Measurements from ENCODE around the gene RGPD4.
"Not testable (repeated sequence)": the region's sequence is repeated elsewhere in the genome, so short reads cannot be mapped to it uniquely, and the experiment has no call there.

The RGPD4 gene

DNA sequence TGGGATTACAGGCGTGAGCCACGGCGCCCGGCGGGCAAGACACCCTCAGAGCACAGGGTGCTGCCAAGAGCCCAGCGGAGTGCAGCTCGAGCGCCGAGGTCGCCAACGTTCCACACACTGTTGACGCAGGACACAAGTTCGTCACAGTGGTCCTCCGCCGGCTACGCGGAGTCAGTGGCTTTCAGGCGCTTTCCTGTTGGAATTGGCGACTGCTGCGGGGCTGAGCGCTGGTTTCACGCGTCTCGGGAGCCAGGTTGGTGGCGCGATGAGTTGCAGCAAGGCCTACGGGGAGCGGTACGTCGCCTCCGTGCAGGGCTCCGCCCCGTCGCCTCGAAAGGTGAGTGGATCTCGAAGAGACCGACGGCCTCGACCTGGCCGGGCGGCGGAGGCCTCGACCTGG is at the start of gene RGPD4:
TSS of gene RGPD4 (plus strand) at position 144 of the 400 bp plus-strand sequence. CDS start at position 266, 122 bp downstream.
- DNase-seq (ENCODE audit: low spot score) = not testable (repeated sequence)

DNA sequence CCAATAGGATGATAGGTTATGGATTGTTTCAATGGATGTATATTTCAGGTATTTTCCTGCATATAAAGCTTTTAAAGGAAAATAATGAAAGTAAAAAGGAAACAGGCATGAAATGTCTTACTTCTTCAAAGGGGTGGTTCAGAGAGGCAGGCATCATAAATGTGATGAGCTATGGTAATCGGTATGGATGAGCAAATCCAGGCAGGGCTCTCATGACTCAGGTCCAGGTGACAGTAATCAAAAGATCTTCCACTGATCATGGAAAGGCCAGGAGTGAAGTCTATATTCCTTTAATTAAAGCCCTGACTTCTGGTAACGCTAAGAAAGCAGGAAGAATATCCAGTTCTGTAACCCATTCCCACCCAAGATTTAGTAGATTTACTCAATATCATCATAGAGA is 48.7 kb upstream of the RGPD4 start:
- no peak for DNase-seq (ENCODE audit: low spot score)

DNA sequence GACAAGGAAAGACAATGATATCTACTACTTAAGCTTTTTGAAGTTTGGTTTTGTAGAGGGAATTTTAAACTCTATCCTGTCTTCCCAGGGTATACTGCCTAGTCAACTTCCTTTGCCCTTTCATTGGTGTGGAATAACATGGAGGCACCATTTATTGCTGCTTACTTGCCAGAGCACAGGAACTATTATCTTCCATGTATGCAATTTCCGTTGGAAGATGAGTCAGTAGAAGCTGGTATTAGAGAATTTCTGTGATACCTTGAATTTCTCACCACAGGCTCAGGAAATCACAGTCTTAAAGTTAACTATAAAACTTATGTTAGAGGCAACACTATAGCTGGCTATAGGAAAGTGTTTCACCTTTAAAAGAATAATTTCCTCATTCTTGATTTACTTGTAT is 40.9 kb upstream of the RGPD4 start:
- no peak for DNase-seq (ENCODE audit: low spot score)

GRCh38 chr2:107790837-107791236 is 35.9 kb upstream of the RGPD4 start:
- DNase-seq (ENCODE audit: low spot score) = no peak

DNA sequence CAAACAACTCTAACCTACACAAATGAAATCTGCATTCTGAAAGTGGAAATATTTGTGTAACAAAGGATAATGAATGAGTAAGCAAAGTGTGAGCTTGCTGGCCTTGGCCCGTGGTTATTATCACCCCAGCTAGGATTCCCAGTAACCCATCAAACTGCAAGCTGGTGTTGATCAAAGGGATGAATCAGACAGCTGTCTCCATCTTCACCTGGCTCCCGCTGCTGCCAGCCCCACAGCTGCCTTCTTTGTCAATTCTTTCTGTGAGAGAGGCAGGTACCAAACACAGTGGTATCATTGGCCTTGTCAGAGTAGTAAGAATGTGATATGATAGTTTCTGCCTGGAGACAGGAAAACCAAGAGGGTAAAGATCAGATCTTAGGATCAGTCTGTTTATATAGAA is 25.2 kb upstream of the RGPD4 start:
- no peak for DNase-seq (ENCODE audit: low spot score)

DNA sequence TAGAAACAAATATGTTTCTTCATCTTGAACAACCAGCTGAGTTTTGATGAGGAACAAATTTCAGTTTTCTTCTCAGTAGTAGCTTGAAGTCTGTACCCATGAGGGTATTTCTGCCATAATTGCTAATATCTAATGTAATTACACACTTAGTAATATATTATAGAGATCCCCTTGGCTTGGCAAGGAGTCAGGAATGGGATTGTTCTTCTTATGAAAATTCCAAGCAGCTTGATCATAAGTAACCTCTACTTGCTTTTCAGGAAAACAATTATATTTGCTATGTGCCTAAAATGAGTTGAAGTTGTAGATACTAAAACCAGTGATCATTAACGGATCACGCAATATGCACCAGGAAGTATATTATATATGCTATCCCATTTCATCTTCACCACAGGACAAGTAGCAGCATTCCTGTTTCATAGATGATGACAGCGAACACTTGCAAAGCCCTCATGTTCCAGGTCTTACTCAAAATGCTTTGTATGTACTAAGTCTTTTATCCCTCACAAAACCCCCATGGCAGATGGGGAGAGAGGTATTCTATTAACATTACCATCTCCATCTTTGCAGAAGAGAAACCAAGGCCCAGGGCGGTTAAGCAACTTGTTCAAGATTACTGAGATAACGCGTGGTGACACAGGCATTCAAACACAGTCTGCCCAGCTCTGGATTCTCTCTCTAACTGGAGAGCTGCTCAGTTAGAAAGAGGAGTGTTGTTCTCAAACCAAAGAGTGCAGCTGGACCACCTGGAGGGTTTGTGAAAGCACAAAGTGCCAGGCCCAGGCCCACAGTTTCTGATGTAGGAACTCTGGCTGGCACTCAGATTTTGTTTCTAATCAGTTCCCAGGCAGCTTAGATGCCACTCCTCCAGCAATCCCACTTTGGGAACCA is 21.8 kb upstream of the RGPD4 start:
- DNase-seq (ENCODE audit: low spot score) = no peak

DNA sequence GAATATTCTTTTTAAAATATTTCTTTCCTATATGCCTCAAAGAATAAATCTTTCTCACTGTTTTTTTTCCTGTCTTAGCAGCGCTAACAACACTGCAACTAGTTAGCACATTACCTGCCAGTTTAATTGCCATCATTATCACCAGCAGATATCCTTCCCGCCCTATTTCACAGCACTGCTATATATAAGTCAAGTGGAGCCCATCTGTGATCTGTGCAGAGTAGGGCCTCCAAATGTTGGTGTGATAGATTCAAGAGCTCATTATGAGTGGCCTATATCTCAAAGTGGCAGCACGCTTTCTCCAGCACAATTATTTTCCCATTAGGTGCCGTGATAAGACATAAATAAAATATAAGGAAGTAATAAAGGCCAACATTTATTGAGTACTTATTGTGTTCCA is 19.8 kb upstream of the RGPD4 start:
- DNase-seq (ENCODE audit: low spot score) = no peak

DNA sequence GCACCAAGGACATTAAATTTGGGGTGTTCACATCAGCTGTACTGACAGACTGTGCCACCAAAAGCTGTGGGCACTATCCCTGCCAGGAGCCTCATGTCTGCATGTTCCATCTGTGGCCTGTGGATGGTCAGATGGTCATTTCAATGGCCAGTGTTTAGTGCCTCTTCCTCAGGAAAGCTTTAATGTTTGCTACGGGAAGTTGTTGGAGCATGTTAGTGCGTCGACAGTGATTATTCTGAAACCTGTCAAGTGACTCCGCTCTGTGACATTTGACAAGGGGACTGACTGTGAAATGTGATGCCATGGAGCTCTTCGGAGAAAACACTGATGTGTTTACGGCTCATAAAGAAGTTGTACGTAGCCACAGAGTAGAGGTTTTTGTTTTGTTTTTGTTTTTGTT is 18.7 kb upstream of the RGPD4 start:
- DNase-seq (ENCODE audit: low spot score) = no peak

DNA sequence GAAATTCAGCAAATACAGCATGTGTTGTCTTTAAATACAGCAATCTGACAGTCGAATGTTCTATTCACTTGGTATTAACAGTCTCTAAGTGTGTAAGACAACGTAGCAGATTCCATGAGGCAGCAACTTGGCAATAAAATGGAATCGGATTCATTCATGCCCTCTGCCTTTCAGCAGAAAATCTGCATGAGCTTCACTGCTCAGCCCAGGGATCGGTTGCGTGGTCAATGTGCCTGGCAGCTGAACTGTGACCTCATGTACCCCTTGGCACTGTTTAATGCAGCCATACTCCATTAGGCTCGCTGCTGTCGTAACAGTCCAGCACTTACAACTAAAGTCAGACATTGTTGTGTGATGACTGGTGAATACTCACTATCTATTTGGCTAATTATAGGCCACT is 17.7 kb upstream of the RGPD4 start:
- peak; percentile 26 for DNase-seq (ENCODE audit: low spot score)

GRCh38 chr2:107809835-107810234 is 16.9 kb upstream of the RGPD4 start:
- no peak for DNase-seq (ENCODE audit: low spot score)

DNA sequence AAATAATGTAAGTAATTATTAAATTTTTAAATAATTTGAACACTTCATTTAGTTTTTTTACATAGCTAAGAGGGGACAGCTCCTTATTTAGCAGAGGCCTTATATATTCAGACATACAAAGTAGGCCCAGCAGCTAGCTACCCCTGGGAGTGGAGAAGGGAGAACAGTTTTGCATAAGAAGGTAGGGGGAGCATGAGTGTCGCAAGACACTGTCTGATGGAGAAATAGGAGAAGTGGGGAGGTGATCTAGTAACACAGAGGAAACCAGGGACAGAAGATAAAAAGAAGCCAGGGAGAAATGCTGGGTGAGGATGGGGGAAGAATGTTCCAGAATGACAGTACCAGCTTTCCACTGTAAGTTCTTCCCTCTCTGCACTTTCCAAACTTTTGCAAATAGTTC is 16.0 kb upstream of the RGPD4 start:
- no peak for DNase-seq (ENCODE audit: low spot score)

DNA sequence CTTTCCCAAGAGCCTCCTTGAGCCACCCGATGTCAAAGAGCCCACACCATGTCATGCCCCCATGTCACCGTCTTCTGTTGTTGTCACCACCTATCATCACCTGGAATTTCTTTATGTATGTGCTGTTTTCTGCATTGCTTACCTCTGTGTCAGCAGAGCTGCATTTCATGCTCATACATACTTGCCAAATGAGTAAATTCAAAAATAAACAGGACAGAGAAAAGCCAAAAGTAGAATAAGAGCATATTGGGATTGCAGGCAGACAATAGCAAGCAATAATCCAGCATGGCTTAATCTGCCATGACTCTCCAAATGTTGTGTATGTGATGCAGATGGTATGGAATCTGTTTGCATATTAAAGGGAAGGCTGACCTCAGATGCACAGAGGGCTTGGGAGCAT is 15.3 kb upstream of the RGPD4 start:
- DNase-seq (ENCODE audit: low spot score) = no peak

DNA sequence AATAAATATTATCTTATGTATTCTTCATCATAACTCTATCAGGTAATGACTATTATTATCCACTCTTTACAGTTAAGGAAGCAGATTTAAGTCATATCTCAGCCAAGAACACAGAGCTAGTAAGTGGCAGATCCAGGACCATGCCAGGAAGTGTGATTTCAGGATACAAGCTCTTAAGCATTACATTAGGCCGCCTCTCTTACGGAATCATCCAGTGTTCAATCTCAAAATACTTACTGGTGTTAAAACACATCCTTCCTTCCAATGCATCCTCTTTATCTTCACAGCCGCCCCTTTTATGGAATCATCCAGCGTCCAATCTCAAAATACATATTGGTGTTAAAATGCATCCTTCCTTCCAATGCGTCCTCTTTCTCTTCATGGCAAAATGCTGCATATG is 14.7 kb upstream of the RGPD4 start:
- no peak for DNase-seq (ENCODE audit: low spot score)

GRCh38 chr2:107817378-107817777 is 9.3 kb upstream of the RGPD4 start:
- DNase-seq (ENCODE audit: low spot score) = peak; percentile 19

GRCh38 chr2:107822302-107822701 is 4.4 kb upstream of the RGPD4 start:
- DNase-seq (ENCODE audit: low spot score) = no peak

DNA sequence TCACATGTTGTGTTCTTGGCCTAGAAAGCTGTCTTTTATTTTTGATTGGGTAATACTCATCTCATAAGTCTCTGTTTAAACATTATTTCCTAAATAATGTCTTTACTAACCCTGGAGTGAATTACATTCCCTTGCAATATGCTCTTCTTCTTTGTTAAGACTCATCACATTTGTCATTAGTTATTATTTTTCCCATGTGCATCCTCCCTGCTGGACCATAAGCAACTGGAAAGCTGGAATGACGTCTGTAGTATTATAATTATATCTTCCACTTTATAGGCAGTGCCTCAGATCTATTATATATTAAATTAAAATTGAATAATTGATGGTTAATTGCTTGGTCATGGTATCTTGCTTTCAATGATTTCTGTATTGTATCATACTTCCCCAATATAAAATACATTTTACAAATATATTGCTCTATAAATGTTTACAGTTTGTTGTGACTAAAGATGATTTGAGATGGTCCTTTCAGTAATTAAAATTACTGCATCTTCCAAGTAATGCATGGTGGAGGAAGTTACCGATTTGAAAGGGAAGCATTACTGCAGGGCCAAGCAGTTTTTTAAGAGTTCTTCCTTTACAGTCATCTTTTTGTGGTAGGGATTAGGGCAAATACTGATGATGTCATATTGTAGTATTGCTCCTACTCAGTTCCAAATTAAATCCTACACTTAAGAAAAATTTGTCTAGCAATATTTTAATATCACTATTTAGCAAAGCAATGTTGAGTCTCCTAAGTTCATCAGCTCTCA is 2.1 kb upstream of the RGPD4 start:
- no peak for DNase-seq (ENCODE audit: low spot score)

- no peak for DNase-seq (ENCODE audit: low spot score)
Measured at GRCh38 chr2:107825206-107825563, 1.5 kb upstream of the RGPD4 start.

- not testable (repeated sequence) for DNase-seq (ENCODE audit: low spot score)
Measured at GRCh38 chr2:107829514-107829913, 2.8 kb downstream of the RGPD4 start.

GRCh38 chr2:107833152-107833551 is 6.5 kb downstream of the RGPD4 start:
- DNase-seq (ENCODE audit: low spot score) = not testable (repeated sequence)

DNA sequence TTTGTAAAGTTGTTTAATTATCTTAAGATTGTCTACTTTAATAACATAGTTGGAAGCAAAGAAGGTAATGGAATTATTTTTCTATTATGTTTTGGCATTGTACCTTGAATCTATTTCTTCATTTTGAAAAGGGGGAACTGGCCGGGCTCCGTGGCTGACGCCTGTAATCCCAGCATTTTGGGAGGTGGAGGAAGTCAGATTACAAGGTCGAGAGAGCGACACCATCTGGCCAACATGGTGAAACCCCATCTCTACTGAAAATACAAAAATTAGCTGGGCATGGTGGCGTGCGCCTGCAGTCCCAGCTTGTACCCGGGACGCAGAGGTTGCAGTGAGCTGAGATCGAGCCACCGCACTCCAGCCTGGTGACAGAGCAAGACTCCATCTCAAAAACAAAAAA is 6.9 kb downstream of the RGPD4 start:
- DNase-seq (ENCODE audit: low spot score) = not testable (repeated sequence)

- not testable (repeated sequence) for DNase-seq (ENCODE audit: low spot score)
Measured at GRCh38 chr2:107916121-107916520, 89.4 kb downstream of the RGPD4 start.

- DNase-seq (ENCODE audit: low spot score) = not testable (repeated sequence)
Measured at GRCh38 chr2:107916696-107917370, 90.1 kb downstream of the RGPD4 start.
